ENCODE results near the gene CHAF1A.

Gene CHAF1A

GRCh38 chr19:4449022-4449638, 46.7 kb downstream of the CHAF1A start:
- H3K79me2 ChIP-seq (ENCODE audit: insufficient read depth, low read length) = peaks cover under 1% of the 10 kb centered on the region; the same call in 1 of the 2 replicates
- H2AFZ ChIP-seq (ENCODE audit: low read depth, low read length) = no peak overlapping the region
- H3K4me3 ChIP-seq (ENCODE audit: low read depth in 1 of 2, low read length in 2 of 2) = no peak overlapping the region
- no peaks in the 10 kb centered on the region for H3K4me1 ChIP-seq (ENCODE audit: insufficient read depth, low read length)
- H4K20me1 ChIP-seq (ENCODE audit: insufficient read depth, low read length) = peaks cover 67% of the 10 kb centered on the region
- peaks cover 92% of the 10 kb centered on the region for H3K36me3 ChIP-seq (ENCODE audit: insufficient read depth, low read length)
- DNase-seq (no peak), ATAC-seq (ENCODE audit: insufficient read depth, low read depth) (0 out of 3 replicates have a peak, but pooled peaks have one; percentile 6)
- H3K4me2 ChIP-seq (ENCODE audit: insufficient read depth, low read length) = no peak overlapping the region
- H3K9me3 ChIP-seq (ENCODE audit: insufficient read depth, low read length, severe bottlenecking) = no peaks in the 10 kb centered on the region
- H3K27ac ChIP-seq (ENCODE audit: low read length) = no peak overlapping the region
- TF ChIP-seq EZH2 (IDR thresholded peaks at IDR 0.05; ENCODE audit: borderline replicate concordance, low read depth, low read length, severe bottlenecking) = no peak
- TF ChIP-seq, protein P1, sequence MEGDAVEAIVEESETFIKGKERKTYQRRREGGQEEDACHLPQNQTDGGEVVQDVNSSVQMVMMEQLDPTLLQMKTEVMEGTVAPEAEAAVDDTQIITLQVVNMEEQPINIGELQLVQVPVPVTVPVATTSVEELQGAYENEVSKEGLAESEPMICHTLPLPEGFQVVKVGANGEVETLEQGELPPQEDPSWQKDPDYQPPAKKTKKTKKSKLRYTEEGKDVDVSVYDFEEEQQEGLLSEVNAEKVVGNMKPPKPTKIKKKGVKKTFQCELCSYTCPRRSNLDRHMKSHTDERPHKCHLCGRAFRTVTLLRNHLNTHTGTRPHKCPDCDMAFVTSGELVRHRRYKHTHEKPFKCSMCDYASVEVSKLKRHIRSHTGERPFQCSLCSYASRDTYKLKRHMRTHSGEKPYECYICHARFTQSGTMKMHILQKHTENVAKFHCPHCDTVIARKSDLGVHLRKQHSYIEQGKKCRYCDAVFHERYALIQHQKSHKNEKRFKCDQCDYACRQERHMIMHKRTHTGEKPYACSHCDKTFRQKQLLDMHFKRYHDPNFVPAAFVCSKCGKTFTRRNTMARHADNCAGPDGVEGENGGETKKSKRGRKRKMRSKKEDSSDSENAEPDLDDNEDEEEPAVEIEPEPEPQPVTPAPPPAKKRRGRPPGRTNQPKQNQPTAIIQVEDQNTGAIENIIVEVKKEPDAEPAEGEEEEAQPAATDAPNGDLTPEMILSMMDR (IDR thresholded peaks at IDR 0.05; ENCODE audit: borderline replicate concordance, extremely low read depth, low read length, poor library complexity, severe bottlenecking) = peak; percentile 5
- H3K9ac ChIP-seq (ENCODE audit: low read depth, low read length) = no peak overlapping the region
- no peaks in the 10 kb centered on the region for H3K27me3 ChIP-seq (ENCODE audit: insufficient read depth, low read length, poor library complexity)

DNA sequence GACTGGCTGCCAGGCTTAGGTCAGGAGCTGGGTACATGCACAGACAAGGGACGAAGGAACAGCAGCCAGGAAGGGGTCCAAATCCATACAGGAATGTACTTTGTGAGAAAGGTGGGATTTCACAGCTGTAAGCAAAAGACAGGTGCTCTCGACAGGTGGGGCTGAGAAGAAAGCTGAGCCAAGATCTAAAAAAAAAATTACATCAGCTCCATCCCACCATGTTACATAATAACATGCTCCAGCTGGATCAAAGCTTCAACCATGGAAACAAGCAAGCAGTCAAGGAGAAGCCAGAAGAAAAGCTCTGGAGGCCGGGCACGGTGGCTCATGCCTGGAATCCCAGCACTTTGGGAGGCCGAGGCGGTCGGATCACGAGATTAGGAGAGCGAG, 47.2 kb downstream of the CHAF1A start:
- Histone ChIP-seq H3K27me3 (ENCODE audit: insufficient read depth, low read length, poor library complexity) (no peaks in the 10 kb centered on the region), H3K4me1 (ENCODE audit: insufficient read depth, low read length) (no peaks in the 10 kb centered on the region), H2AFZ (ENCODE audit: low read depth, low read length) (no peak overlapping the region), H3K9me3 (ENCODE audit: insufficient read depth, low read length, severe bottlenecking) (no peaks in the 10 kb centered on the region), H3K79me2 (ENCODE audit: insufficient read depth, low read length) (peaks cover 5% of the 10 kb centered on the region; the same call in 1 of the 2 replicates), H3K4me3 (ENCODE audit: low read depth in 1 of 2, low read length in 2 of 2) (no peak overlapping the region), H3K4me2 (ENCODE audit: insufficient read depth, low read length) (no peak overlapping the region), H3K27ac (ENCODE audit: low read length) (no peak overlapping the region), H3K9ac (ENCODE audit: low read depth, low read length) (no peak overlapping the region), H4K20me1 (ENCODE audit: insufficient read depth, low read length) (peaks cover 67% of the 10 kb centered on the region), H3K36me3 (ENCODE audit: insufficient read depth, low read length) (peaks cover 91% of the 10 kb centered on the region)
- no peak for ATAC-seq (ENCODE audit: insufficient read depth, low read depth)
- no peak for DNase-seq
- no peak for TF ChIP-seq EZH2 (IDR thresholded peaks at IDR 0.05; ENCODE audit: borderline replicate concordance, low read depth, low read length, severe bottlenecking)
- TF ChIP-seq, protein P1 (IDR thresholded peaks at IDR 0.05; ENCODE audit: borderline replicate concordance, extremely low read depth, low read length, poor library complexity, severe bottlenecking) = no peak

- ATAC-seq (ENCODE audit: insufficient read depth, low read depth) (no peak), DNase-seq (no peak)
- TF ChIP-seq, protein P1 (IDR thresholded peaks at IDR 0.05; ENCODE audit: borderline replicate concordance, extremely low read depth, low read length, poor library complexity, severe bottlenecking) = no peak
- TF ChIP-seq EZH2 (IDR thresholded peaks at IDR 0.05; ENCODE audit: borderline replicate concordance, low read depth, low read length, severe bottlenecking) = no peak
- H3K4me2 ChIP-seq (ENCODE audit: insufficient read depth, low read length) = no peak overlapping the region
- H3K9me3 ChIP-seq (ENCODE audit: insufficient read depth, low read length, severe bottlenecking) = no peaks in the 10 kb centered on the region
- no peaks in the 10 kb centered on the region for H3K27me3 ChIP-seq (ENCODE audit: insufficient read depth, low read length, poor library complexity)
- no peak overlapping the region for H3K9ac ChIP-seq (ENCODE audit: low read depth, low read length)
- peaks cover 18% of the 10 kb centered on the region for H3K4me1 ChIP-seq (ENCODE audit: insufficient read depth, low read length)
- H3K79me2 ChIP-seq (ENCODE audit: insufficient read depth, low read length) = peaks cover 29% of the 10 kb centered on the region
- H2AFZ ChIP-seq (ENCODE audit: low read depth, low read length) = no peak overlapping the region
- H3K36me3 ChIP-seq (ENCODE audit: insufficient read depth, low read length) = peaks cover 63% of the 10 kb centered on the region
- H3K27ac ChIP-seq (ENCODE audit: low read length) = no peak overlapping the region
- H4K20me1 ChIP-seq (ENCODE audit: insufficient read depth, low read length) = peaks cover 67% of the 10 kb centered on the region
- no peak overlapping the region for H3K4me3 ChIP-seq (ENCODE audit: low read depth in 1 of 2, low read length in 2 of 2)
Observed at GRCh38 chr19:4452230-4452990, 50.0 kb downstream of the CHAF1A start.
